Ishikawa (cell line): ENCODE results near the gene PDE3A.

Source experiments
- CREB1 ChIP-seq: IDR thresholded peaks from 2 replicates; pipeline ENCODE4 v1.6.1; 2012; ENCODE audit warnings: low read depth
- RAD21 ChIP-seq: IDR thresholded peaks from 2 replicates; pipeline ENCODE4 v1.6.1; 2012; ENCODE audit warnings: low read depth
- TAF1 ChIP-seq: IDR thresholded peaks from 2 replicates; pipeline ENCODE4 v1.6.1; 2012; ENCODE audit warnings: low read depth, mild to moderate bottlenecking
- TEAD4 ChIP-seq: IDR thresholded peaks from 2 replicates; pipeline ENCODE4 v1.6.1; 2012
- ZBTB7A ChIP-seq: IDR thresholded peaks from 2 replicates; pipeline ENCODE4 v1.6.1; 2012; ENCODE audit warnings: low read depth
- TF ChIP-seq, protein P1 (sequence below): IDR thresholded peaks from 2 replicates; pipeline ENCODE4 v1.6.1; 2012
- TF ChIP-seq, protein P2 (sequence below): IDR thresholded peaks from 2 replicates; pipeline ENCODE4 v1.6.1; 2012; ENCODE audit warnings: low read depth, mild to moderate bottlenecking

DNA sequence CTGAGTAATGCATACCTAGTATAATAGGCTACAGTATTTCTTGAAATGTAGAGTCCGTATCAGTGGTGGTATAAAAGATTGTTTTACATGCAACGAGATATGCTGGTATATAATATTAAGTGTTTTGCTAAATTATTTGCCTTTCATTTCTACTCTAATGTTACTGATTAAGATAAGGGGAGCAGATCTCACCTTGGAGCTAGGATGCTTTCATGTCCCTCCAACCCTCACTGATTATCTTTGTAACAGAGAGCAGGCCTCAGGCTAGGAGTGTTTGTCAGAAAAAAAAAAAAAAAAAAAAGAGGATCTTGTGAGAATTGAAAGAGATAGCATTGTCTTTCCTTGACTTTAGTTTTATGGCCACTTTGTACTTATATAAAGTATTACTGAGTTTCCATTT, 92.6 kb downstream of the PDE3A start:
- TF ChIP-seq, protein P1, sequence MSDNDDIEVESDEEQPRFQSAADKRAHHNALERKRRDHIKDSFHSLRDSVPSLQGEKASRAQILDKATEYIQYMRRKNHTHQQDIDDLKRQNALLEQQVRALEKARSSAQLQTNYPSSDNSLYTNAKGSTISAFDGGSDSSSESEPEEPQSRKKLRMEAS: no peak
- TF ChIP-seq ZBTB7A: no peak
- no peak for TF ChIP-seq TAF1
- no peak for TF ChIP-seq CREB1
- TF ChIP-seq RAD21: no peak
- no peak for TF ChIP-seq TEAD4
- TF ChIP-seq, protein P2, sequence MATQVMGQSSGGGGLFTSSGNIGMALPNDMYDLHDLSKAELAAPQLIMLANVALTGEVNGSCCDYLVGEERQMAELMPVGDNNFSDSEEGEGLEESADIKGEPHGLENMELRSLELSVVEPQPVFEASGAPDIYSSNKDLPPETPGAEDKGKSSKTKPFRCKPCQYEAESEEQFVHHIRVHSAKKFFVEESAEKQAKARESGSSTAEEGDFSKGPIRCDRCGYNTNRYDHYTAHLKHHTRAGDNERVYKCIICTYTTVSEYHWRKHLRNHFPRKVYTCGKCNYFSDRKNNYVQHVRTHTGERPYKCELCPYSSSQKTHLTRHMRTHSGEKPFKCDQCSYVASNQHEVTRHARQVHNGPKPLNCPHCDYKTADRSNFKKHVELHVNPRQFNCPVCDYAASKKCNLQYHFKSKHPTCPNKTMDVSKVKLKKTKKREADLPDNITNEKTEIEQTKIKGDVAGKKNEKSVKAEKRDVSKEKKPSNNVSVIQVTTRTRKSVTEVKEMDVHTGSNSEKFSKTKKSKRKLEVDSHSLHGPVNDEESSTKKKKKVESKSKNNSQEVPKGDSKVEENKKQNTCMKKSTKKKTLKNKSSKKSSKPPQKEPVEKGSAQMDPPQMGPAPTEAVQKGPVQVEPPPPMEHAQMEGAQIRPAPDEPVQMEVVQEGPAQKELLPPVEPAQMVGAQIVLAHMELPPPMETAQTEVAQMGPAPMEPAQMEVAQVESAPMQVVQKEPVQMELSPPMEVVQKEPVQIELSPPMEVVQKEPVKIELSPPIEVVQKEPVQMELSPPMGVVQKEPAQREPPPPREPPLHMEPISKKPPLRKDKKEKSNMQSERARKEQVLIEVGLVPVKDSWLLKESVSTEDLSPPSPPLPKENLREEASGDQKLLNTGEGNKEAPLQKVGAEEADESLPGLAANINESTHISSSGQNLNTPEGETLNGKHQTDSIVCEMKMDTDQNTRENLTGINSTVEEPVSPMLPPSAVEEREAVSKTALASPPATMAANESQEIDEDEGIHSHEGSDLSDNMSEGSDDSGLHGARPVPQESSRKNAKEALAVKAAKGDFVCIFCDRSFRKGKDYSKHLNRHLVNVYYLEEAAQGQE: no peak
